Astrocyte of the cerebellum (primary cell): ENCODE results near the gene TOR2A.

Experiments used
- DNase-seq: peaks from one replicate; pipeline ENCODE4 v3.0.0-alpha.2; 2011; ENCODE audit warnings: low read depth
- H3K4me3 ChIP-seq: 2 replicates; pipeline ENCODE4 v1.5.1; 2011; ENCODE audit warnings: mild to moderate bottlenecking, low read depth, low read length, moderate library complexity
- CTCF ChIP-seq: IDR thresholded peaks from 2 replicates; pipeline ENCODE4 v1.5.1; 2012; ENCODE audit warnings: low read length, low read depth, moderate library complexity, mild to moderate bottlenecking; ENCODE audit errors: missing control alignments
- in situ Hi-C: cut with HindIII; loops from 2 replicates; pipeline ENCODE4 v1.10.0; 2017; ENCODE audit warnings: low sequenced_read_pairs

Gene TOR2A

GRCh38 chr9:127772603-127773002 is 37.5 kb upstream of the TOR2A start:
- H3K4me3 ChIP-seq: no peak overlapping the region
- no peak for DNase-seq
- in situ Hi-C loops: no loop called here
- no peak for TF ChIP-seq CTCF

- DNase-seq: no peak
- in situ Hi-C loops: no loop called here
- H3K4me3 ChIP-seq: peak overlapping the region; percentile 38
- no peak for TF ChIP-seq CTCF
Measured at GRCh38 chr9:127771570-127772189, 36.6 kb upstream of the TOR2A start.

- in situ Hi-C loops: no loop called here
- H3K4me3 ChIP-seq: peak overlapping the region; percentile 38
- no peak for TF ChIP-seq CTCF
- peak; percentile 91 for DNase-seq
Measured at GRCh38 chr9:127770905-127771569, 35.9 kb upstream of the TOR2A start.

- in situ Hi-C loops: no loop called here
- DNase-seq: no peak
- peak overlapping the region; percentile 38 for H3K4me3 ChIP-seq
- no peak for TF ChIP-seq CTCF
Measured at GRCh38 chr9:127770583-127770904, 35.5 kb upstream of the TOR2A start.

GRCh38 chr9:127769929-127770582 is 35.0 kb upstream of the TOR2A start:
- no peak for TF ChIP-seq CTCF
- no peak overlapping the region for H3K4me3 ChIP-seq
- in situ Hi-C loops: no loop called here
- DNase-seq: no peak

GRCh38 chr9:127769101-127769500 is 34.0 kb upstream of the TOR2A start:
- no peak for TF ChIP-seq CTCF
- in situ Hi-C loops: no loop called here

More at GRCh38 chr9:127769101-127769500, 34.0 kb upstream of the TOR2A start:
- DNase-seq: no peak
- no peak overlapping the region for H3K4me3 ChIP-seq
